Thyroid gland (tissue), 4 donors: ENCODE results near the gene STK31. TPM values are rescaled to one million over a fixed set of nuclear protein-coding genes. Genes with fewer than 3 reads are reported as not detected.

Source experiments
- DNase-seq, 2 donors: peaks; one replicate each; pipeline ENCODE4 v3.0.0-alpha.2; 2019
- H3K27ac ChIP-seq, 3 donors: fragments of 200-600 bp; sonication (generic); 1 replicate in 2 of 3; 2 replicates in 1 of 3; pipeline ENCODE4 v1.5.1; 2016 to 2019; ENCODE audit warnings: mild to moderate bottlenecking in 1 of 3, moderate library complexity in 1 of 3
- H3K27me3 ChIP-seq: fragments of 200-600 bp; sonication (generic); one replicate; pipeline ENCODE4 v1.5.1; 2019
- H3K36me3 ChIP-seq, 2 donors: fragments of 200-600 bp; sonication (generic); one replicate each; pipeline ENCODE4 v1.5.1; 2016 to 2019
- H3K4me1 ChIP-seq, 2 donors: fragments of 200-600 bp; sonication (generic); one replicate each; pipeline ENCODE4 v1.5.1; 2017 to 2019
- H3K4me3 ChIP-seq, 3 donors: fragments of 200-600 bp; sonication (generic); replicated peaks in 1 of 3; 1 replicate in 2 of 3; 2 replicates in 1 of 3; pipeline ENCODE4 v1.5.1; 2016; ENCODE audit warnings: mild to moderate bottlenecking in 1 of 3
- H3K9me3 ChIP-seq: fragments of 200-600 bp; sonication (generic); one replicate; pipeline ENCODE4 v1.5.1; 2017
- POLR2A ChIP-seq, 2 donors: fragments of 450-650 bp; IDR thresholded peaks; one replicate each; pipeline ENCODE4 v1.6.1; 2017; ENCODE audit warnings: antibody characterized with exemption in 2 of 2, mild to moderate bottlenecking in 2 of 2, moderate library complexity in 1 of 2
- WGBS, 2 donors: methylation state at CpG; one replicate each; pipeline ENCODE4 v1.1.5; 2017; 5-methylcytosine and 5-hydroxymethylcytosine counted together
- intact Hi-C: fragments of 100-400 bp; cut with DNase I; formaldehyde crosslinking; loops from one replicate; pipeline ENCODE4 v1.15.1; 2023
- total RNA-seq, 4 donors: library from RNA; depleted of rRNA; stranded (reverse); fragments of >200 nt; gene quantifications; one replicate each; pipeline ENCODE4 v1.2.3, GENCODE V29; 2016
- TF ChIP-seq, protein P1 (sequence below), 6 experiments: fragments of 200-600 bp in 3 of 6; fragments of 450-650 bp in 3 of 6; sonication (generic) in 3 of 6; IDR thresholded peaks; one replicate each; pipeline ENCODE4 v1.5.1; 2016 to 2019; ENCODE audit warnings: antibody characterized with exemption in 6 of 6, mild to moderate bottlenecking in 2 of 6, inconsistent platforms in 1 of 6, moderate library complexity in 1 of 6

STK31 gene
- total RNA-seq, 4 donors from 2014 or later = 0.27 to 2.3 (median 0.70) TPM

DNA sequence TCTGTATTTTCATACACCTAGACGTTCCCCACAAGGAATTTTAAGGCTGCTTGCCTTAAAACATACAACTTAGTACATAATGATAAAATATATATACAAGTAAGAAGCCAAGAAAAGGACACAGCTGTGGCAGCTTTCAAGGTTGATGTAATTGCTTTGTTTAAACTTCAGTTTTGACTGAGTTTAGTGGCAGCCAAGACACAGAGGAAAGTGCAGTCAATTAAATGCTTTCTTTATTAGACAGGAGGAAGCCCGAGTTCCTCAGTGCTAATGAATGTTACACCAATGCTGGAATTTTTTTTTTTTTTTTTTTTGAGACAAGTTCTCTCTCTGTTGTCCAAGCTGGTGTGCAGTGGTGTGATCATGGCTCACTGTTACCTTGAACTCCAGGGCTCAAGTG is 11.2 kb upstream of the STK31 start:
- H3K9me3 ChIP-seq = no peaks in the 10 kb centered on the region
- no peak for DNase-seq
- intact Hi-C loops = no loop called here
- TF ChIP-seq POLR2A (IDR thresholded peaks at IDR 0.05) = no peak
- TF ChIP-seq, protein P1, sequence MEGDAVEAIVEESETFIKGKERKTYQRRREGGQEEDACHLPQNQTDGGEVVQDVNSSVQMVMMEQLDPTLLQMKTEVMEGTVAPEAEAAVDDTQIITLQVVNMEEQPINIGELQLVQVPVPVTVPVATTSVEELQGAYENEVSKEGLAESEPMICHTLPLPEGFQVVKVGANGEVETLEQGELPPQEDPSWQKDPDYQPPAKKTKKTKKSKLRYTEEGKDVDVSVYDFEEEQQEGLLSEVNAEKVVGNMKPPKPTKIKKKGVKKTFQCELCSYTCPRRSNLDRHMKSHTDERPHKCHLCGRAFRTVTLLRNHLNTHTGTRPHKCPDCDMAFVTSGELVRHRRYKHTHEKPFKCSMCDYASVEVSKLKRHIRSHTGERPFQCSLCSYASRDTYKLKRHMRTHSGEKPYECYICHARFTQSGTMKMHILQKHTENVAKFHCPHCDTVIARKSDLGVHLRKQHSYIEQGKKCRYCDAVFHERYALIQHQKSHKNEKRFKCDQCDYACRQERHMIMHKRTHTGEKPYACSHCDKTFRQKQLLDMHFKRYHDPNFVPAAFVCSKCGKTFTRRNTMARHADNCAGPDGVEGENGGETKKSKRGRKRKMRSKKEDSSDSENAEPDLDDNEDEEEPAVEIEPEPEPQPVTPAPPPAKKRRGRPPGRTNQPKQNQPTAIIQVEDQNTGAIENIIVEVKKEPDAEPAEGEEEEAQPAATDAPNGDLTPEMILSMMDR (IDR thresholded peaks at IDR 0.05) = no peak
- 75 to 82% methylated on average over 2 of the region's 2 CpGs for WGBS, 2 donors
- peaks cover 0 to 7% of the 10 kb centered on the region in 2 donors for H3K36me3 ChIP-seq
- H3K4me3 ChIP-seq = no peak overlapping the region
- H3K27ac ChIP-seq = no peak overlapping the region
- H3K27me3 ChIP-seq = no peaks in the 10 kb centered on the region
- no peaks in the 10 kb centered on the region for H3K4me1 ChIP-seq

DNA sequence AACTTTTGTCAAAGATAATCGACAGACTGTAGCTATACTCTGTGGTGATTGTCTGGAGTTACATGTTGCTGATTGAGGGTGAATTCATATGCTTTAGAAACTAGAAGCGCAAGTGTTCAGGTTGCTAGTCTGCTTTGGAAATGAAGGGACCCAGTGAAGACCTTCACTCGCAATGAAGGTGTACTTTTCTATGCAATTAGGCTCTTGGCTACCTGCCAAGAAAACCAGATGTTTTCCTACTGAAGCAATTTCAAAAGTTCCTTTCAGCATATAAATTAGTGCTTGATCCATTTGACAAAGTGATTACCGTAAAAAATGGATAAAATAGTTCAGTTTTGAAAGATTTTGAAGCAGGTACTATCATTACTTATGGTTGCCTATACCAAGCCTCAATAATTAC is 10.0 kb upstream of the STK31 start:
- Histone ChIP-seq H3K27ac (no peak overlapping the region), H3K9me3 (no peaks in the 10 kb centered on the region), H3K4me1 (no peaks in the 10 kb centered on the region), H3K27me3 (no peaks in the 10 kb centered on the region), H3K4me3 (no peak overlapping the region), H3K36me3 (peaks cover 0 to 3% of the 10 kb centered on the region in 2 donors)
- intact Hi-C loops = no loop called here
- TF ChIP-seq, protein P1 (IDR thresholded peaks at IDR 0.05) = no peak
- no peak for TF ChIP-seq POLR2A (IDR thresholded peaks at IDR 0.05)
- WGBS, 2 donors = 87 to 93% methylated on average over 4 of the region's 4 CpGs
- DNase-seq = no peak

DNA sequence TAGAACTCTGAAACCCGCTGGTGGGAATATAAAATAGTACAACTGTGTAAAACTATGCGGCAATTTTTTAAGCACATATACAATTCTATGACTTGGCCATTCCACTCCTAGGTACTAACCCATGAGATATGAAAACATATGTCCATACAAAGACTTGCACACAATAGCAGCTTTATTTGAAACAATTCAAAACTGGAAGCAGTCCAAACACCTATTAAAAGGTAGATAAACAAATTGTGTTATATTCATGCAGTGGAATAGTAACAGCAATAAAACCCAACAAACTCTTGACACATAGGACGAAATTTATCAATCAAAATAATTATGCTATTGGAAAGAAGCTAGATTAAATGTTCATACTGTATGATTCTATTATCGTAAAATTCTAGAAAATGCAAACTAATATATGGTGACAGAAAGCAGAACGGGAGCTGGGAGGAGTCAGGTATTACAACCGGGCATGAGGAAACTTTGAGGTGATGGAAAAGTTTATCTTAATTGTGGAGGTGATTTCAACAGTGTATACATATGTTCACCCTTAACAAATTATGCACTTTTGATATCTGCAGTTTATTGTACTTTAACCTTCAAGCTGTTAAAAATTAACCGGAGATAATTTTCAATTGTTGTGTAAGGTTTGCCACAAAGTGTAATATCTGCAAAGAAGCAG is 803 bp upstream of the STK31 start:
- no peak overlapping the region for H3K4me3 ChIP-seq
- H3K4me1 ChIP-seq = no peaks in the 10 kb centered on the region
- intact Hi-C loops = no loop called here
- WGBS, 2 donors = 85 to 93% methylated on average over 7 of the region's 7 CpGs
- DNase-seq = no peak
- TF ChIP-seq POLR2A (IDR thresholded peaks at IDR 0.05) = no peak
- TF ChIP-seq, protein P1 (IDR thresholded peaks at IDR 0.05) = no peak
- no peaks in the 10 kb centered on the region for H3K27me3 ChIP-seq
- no peak overlapping the region for H3K27ac ChIP-seq
- H3K9me3 ChIP-seq = no peaks in the 10 kb centered on the region
- H3K36me3 ChIP-seq = no peaks in the 10 kb centered on the region

DNA sequence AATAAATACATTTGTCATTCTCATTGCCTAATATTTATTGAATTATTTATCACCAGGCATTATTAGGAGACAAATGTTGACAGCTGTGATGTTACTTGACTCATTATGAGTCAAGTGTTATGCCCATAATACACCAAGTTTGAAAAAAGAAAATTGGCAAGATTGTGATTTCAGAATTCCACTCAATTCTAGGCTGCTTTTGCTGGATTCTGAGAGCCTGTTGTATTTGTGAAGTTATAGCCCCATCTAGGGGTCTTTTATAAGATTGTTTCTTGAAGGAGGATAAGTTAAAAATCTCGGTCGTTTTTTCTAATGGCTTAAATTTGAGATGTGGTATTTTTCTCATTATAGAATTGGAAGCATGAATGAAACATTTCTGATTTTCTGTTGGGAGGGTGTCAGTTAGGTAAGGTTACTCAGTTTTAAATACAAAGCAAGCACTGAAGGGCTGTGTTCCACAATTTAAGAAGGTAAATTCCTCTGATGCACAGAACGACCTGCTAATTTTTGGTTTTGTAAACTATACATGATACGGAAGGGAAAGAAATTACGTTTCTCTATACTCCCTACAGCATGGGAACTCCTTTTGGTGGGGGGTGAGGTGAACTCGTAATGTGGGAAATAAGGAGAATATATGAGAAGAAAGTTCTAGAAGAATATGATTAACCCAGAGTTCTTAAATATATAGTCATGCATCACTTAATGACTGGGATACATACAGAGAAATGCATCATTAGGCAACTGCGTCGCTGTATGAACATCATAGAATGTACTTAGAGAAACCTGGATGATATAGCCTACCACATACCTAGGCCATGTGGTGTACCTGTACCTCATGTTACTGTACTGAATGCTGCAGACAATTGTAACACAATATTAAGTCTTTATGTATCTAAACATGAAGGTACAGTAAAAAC is 2.6 kb downstream of the STK31 start:
- no peak for DNase-seq
- Histone ChIP-seq H3K27me3 (no peaks in the 10 kb centered on the region), H3K4me1 (no peaks in the 10 kb centered on the region), H3K27ac (no peak overlapping the region), H3K4me3 (no peak overlapping the region), H3K9me3 (no peaks in the 10 kb centered on the region), H3K36me3 (no peaks in the 10 kb centered on the region)
- no peak for TF ChIP-seq POLR2A (IDR thresholded peaks at IDR 0.05)
- TF ChIP-seq, protein P1 (IDR thresholded peaks at IDR 0.05) = peak; percentile 22 to 80 (median 50)
- intact Hi-C loops = loop anchor here (2.0 kb wide), 1 partner anchor 142 kb away; no protein-coding TSS in a partner anchor
- WGBS, 2 donors = 38 to 53% methylated on average over 8 of the region's 8 CpGs
